KMS-11 (cell line): ENCODE measurements around the gene ACAD9.

Experiments used
- H2AFZ ChIP-seq: fragments of 200-600 bp; sonication (generic); 2 replicates; pipeline ENCODE4 v1.6.1; 2016; ENCODE audit warnings: antibody characterized with exemption, mixed run types, low read depth
- H3K27ac ChIP-seq: fragments of 200-600 bp; sonication (generic); 2 replicates; pipeline ENCODE4 v1.6.1; 2016; ENCODE audit warnings: mild to moderate bottlenecking, mixed run types
- H3K27me3 ChIP-seq: fragments of 200-600 bp; sonication (generic); 2 replicates; pipeline ENCODE4 v1.6.1; 2017; ENCODE audit warnings: mild to moderate bottlenecking, low read depth, mixed run types, moderate library complexity; ENCODE audit not compliant: insufficient read depth
- H3K36me3 ChIP-seq: fragments of 200-600 bp; sonication (generic); 2 replicates; pipeline ENCODE4 v1.6.1; 2017; ENCODE audit warnings: mild to moderate bottlenecking, mixed run types; ENCODE audit not compliant: insufficient read depth
- H3K4me1 ChIP-seq: fragments of 200-600 bp; sonication (generic); 2 replicates; pipeline ENCODE4 v1.6.1; 2016; ENCODE audit warnings: mild to moderate bottlenecking, low read depth, mixed run types; ENCODE audit not compliant: poor library complexity, severe bottlenecking
- H3K4me2 ChIP-seq: fragments of 200-600 bp; sonication (generic); 2 replicates; pipeline ENCODE4 v1.7.0; 2016; ENCODE audit warnings: mild to moderate bottlenecking, mixed run types
- H3K4me3 ChIP-seq: fragments of 200-600 bp; sonication (generic); IDR thresholded peaks from 2 replicates; pipeline ENCODE4 v1.6.1; 2017; ENCODE audit warnings: low read depth, low read length, mixed read lengths; ENCODE audit not compliant: insufficient read depth
- H3K79me2 ChIP-seq: fragments of 200-600 bp; sonication (generic); 2 replicates; pipeline ENCODE4 v1.6.1; 2016; ENCODE audit warnings: low read depth, mixed run types; ENCODE audit not compliant: insufficient read depth
- H3K9ac ChIP-seq: fragments of 200-600 bp; sonication (generic); 2 replicates; pipeline ENCODE4 v1.6.1; 2016; ENCODE audit warnings: mild to moderate bottlenecking, mixed run types
- H4K20me1 ChIP-seq: fragments of 200-600 bp; sonication (generic); 2 replicates; pipeline ENCODE4 v1.6.1; 2016; ENCODE audit warnings: mild to moderate bottlenecking, mixed run types; ENCODE audit not compliant: insufficient read depth
- CTCF ChIP-seq: fragments of 200-600 bp; sonication (generic); conservative IDR thresholded peaks from 2 replicates; pipeline ENCODE4 v1.6.1; 2017; ENCODE audit warnings: low read depth, mild to moderate bottlenecking, antibody characterized with exemption, low read length, moderate library complexity, mixed read lengths

The ACAD9 gene

DNA sequence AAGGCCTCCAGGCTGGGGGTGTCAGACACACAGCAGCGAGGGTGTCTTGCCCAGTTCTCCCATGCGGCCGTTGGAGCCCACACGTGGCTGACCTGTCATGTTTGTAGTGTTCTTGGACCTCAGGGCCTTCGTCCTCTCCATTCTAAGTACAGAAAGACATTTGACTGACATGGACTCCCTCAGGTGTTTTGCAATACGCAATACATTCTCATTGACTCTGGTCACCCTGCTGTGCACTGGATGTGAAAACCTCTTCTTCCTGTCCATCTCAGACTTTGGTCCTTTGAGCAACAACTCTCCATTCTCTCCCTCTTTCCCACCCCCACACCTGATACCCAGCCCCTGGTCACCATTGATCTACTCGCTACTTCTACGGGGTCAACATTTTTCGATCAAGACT, 28.9 kb upstream of the ACAD9 start:
- Histone ChIP-seq H4K20me1 (no peaks in the 10 kb centered on the region), H2AFZ (no peak overlapping the region), H3K4me1 (peaks cover 11% of the 10 kb centered on the region), H3K27me3 (no peaks in the 10 kb centered on the region), H3K4me3 (no peak overlapping the region), H3K79me2 (no peaks in the 10 kb centered on the region), H3K4me2 (no peak overlapping the region), H3K36me3 (no peaks in the 10 kb centered on the region), H3K9ac (no peak overlapping the region), H3K27ac (no peak overlapping the region)
- no peak for TF ChIP-seq CTCF

DNA sequence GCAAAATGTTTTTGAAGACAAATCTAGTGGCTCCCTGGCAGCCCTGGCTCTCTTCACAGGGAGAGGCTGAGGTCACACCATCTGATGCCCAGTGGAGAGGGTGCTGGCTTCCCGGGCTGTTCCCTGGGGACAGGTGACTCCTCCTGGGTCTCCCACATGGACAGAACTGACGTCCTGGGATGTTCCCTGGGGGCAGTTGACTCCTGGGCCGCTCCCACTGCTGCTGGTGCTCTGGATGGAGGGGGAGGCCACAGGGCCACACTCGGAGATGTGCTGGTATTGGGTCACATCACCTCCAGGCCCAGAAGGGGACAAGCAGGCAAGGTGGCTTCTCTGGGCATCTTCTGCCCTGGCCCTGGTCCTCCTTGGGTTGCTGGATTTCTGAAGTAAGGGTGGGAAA, 27.8 kb upstream of the ACAD9 start:
- TF ChIP-seq CTCF = no peak
- H3K4me3 ChIP-seq = no peak overlapping the region
- H2AFZ ChIP-seq = no peak overlapping the region
- H3K27me3 ChIP-seq = no peaks in the 10 kb centered on the region
- H3K79me2 ChIP-seq = no peaks in the 10 kb centered on the region
- no peak overlapping the region for H3K27ac ChIP-seq
- no peak overlapping the region for H3K4me2 ChIP-seq
- no peak overlapping the region for H3K9ac ChIP-seq
- no peaks in the 10 kb centered on the region for H3K36me3 ChIP-seq
- peaks cover 2% of the 10 kb centered on the region for H3K4me1 ChIP-seq
- H4K20me1 ChIP-seq = no peaks in the 10 kb centered on the region

DNA sequence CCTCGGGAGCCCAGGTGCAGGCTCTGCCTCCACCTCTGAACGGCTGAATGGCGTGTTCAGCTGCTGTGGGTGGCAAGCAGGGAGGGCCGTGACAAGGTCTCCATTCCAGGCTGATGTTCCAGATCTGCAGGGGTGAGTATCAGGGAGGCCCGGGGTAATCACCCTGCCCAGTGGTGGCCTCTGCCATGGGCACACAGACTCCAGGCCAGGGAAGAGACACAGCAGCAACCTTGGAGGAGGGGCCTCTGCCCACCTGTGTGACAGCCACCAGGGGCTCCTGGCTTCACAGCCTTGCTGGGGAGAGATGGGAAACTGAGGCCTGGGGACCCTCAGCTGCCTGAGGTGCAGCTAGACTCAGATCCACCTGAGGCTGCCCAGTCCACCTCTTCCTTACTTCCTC, 25.6 kb upstream of the ACAD9 start:
- H3K36me3 ChIP-seq = no peaks in the 10 kb centered on the region
- H3K4me3 ChIP-seq = no peak overlapping the region
- no peaks in the 10 kb centered on the region for H3K27me3 ChIP-seq
- no peaks in the 10 kb centered on the region for H3K4me1 ChIP-seq
- H4K20me1 ChIP-seq = no peaks in the 10 kb centered on the region
- no peak overlapping the region for H3K9ac ChIP-seq
- TF ChIP-seq CTCF = no peak
- H2AFZ ChIP-seq = no peak overlapping the region
- H3K4me2 ChIP-seq = no peak overlapping the region
- H3K27ac ChIP-seq = no peak overlapping the region
- H3K79me2 ChIP-seq = no peaks in the 10 kb centered on the region

DNA sequence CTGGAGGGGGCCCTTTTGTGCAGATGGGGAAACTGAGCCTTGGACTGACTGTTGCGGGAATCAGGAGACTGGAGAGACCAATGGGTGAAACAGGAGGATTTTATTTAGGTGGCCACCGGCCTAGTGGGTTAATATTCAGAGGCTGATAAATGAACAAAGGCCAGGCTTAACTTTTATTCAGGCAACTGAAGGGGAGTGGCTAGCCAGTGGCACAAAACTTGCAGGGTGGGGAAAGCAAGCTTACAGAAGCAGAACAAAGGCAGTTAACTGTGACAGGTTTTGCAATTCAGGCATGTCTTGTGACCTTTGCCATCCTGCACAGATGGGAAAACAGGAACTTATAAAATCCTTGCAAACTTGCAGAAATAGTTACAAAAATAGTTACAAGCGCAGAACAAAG, 24.9 kb upstream of the ACAD9 start:
- Histone ChIP-seq H3K27me3 (no peaks in the 10 kb centered on the region), H3K4me3 (no peak overlapping the region), H3K4me1 (no peaks in the 10 kb centered on the region), H3K27ac (no peak overlapping the region), H3K36me3 (no peaks in the 10 kb centered on the region), H3K79me2 (no peaks in the 10 kb centered on the region), H3K9ac (no peak overlapping the region), H3K4me2 (no peak overlapping the region), H4K20me1 (no peaks in the 10 kb centered on the region), H2AFZ (no peak overlapping the region)
- no peak for TF ChIP-seq CTCF

DNA sequence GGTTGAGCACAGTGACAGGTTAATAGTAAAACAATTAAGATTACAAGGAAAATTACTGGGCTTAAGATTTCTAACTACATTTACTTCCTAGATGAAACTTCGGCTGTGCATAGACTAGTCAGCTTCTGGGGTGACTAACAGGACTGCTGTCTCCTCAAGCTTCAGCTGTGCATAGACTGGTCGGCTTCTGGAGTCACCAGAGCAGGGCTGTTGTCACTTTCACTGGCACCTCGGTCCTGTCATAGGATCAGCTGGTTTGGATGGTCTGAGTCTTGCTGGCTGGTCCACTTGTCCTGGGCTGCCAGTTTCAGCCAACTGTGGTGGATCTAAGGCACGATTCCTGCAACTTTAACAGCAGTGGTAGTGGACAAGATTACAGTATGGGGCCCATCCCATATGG, 23.9 kb upstream of the ACAD9 start:
- no peaks in the 10 kb centered on the region for H4K20me1 ChIP-seq
- no peaks in the 10 kb centered on the region for H3K36me3 ChIP-seq
- H3K27me3 ChIP-seq = no peaks in the 10 kb centered on the region
- no peak overlapping the region for H3K9ac ChIP-seq
- H3K79me2 ChIP-seq = no peaks in the 10 kb centered on the region
- no peak for TF ChIP-seq CTCF
- no peak overlapping the region for H3K4me2 ChIP-seq
- H3K4me3 ChIP-seq = no peak overlapping the region
- no peak overlapping the region for H2AFZ ChIP-seq
- no peaks in the 10 kb centered on the region for H3K4me1 ChIP-seq
- no peak overlapping the region for H3K27ac ChIP-seq
